Smooth muscle cell (in vitro differentiated cells): ENCODE results near the gene SLC4A5. TPM values are rescaled to one million over a fixed set of nuclear protein-coding genes. Genes with fewer than 3 reads are reported as not detected.

Experiments used
- DNase-seq: peaks from one replicate; lab custom pipeline; 2025; ENCODE audit not compliant: unreplicated experiment; lab: John Stamatoyannopoulos, UW
- H2AFZ ChIP-seq: fragments of 200-600 bp; sonication (generic); 2 replicates; pipeline ENCODE4 v1.6.0; 2016; ENCODE audit warnings: antibody characterized with exemption, low read depth, mild to moderate bottlenecking
- H3F3A ChIP-seq: fragments of 200-600 bp; sonication (generic); 2 replicates; pipeline ENCODE4 v1.6.0; 2017; ENCODE audit warnings: antibody characterized with exemption, low read depth
- H3K27ac ChIP-seq: fragments of 200-600 bp; sonication (generic); 2 replicates; pipeline ENCODE4 v1.5.1; 2016; ENCODE audit warnings: low read depth, mild to moderate bottlenecking
- H3K27me3 ChIP-seq: fragments of 200-600 bp; sonication (generic); 2 replicates; pipeline ENCODE4 v1.6.1; 2016; ENCODE audit warnings: low read depth, mild to moderate bottlenecking
- H3K36me3 ChIP-seq: fragments of 200-600 bp; sonication (generic); 2 replicates; pipeline ENCODE4 v1.5.1; 2016; ENCODE audit warnings: low read depth
- H3K4me1 ChIP-seq: fragments of 200-600 bp; sonication (generic); 2 replicates; pipeline ENCODE4 v1.5.1; 2016; ENCODE audit warnings: low read depth
- H3K4me2 ChIP-seq: fragments of 200-600 bp; sonication (generic); 2 replicates; pipeline ENCODE4 v1.6.0; 2016; ENCODE audit warnings: mild to moderate bottlenecking
- H3K4me3 ChIP-seq: fragments of 200-600 bp; sonication (generic); 2 replicates; pipeline ENCODE4 v1.5.1; 2016; ENCODE audit warnings: mild to moderate bottlenecking
- H3K79me2 ChIP-seq: fragments of 200-600 bp; sonication (generic); 2 replicates; pipeline ENCODE4 v1.6.0; 2016; ENCODE audit warnings: low read depth, mild to moderate bottlenecking
- H3K9ac ChIP-seq: fragments of 200-600 bp; sonication (generic); 2 replicates; pipeline ENCODE4 v1.6.0; 2016; ENCODE audit warnings: low read depth
- H3K9me3 ChIP-seq: fragments of 200-600 bp; sonication (generic); replicated peaks from 2 replicates; pipeline ENCODE4 v1.5.1; 2016; ENCODE audit warnings: low read depth
- H4K20me1 ChIP-seq: fragments of 200-600 bp; sonication (generic); 2 replicates; pipeline ENCODE4 v1.6.0; 2016; ENCODE audit warnings: low read depth
- WGBS: methylation state at CpG from one replicate; pipeline ENCODE4 v1.1.7; 2016; ENCODE audit warnings: low lambda C conversion rate; 5-methylcytosine and 5-hydroxymethylcytosine counted together
- polyA plus RNA-seq: library from polyadenylated mRNA; unstranded; fragments of >200 nt; fragmentation: Nextera tagmentation; extraction: Ambion mirVana; gene quantifications from 2 replicates; pipeline ENCODE4 v1.2.1, GENCODE V29; 2016
- total RNA-seq: library from RNA; depleted of rRNA; stranded (reverse); fragments of >200 nt; gene quantifications from 2 replicates; pipeline ENCODE4 v1.2.3, GENCODE V29; 2014
- TF ChIP-seq, protein P1 (sequence below): fragments of 200-600 bp; sonication (generic); IDR thresholded peaks from 2 replicates; pipeline ENCODE4 v1.5.1; 2017; ENCODE audit warnings: borderline replicate concordance, mild to moderate bottlenecking, antibody characterized with exemption; ENCODE audit not compliant: insufficient read depth, poor library complexity, severe bottlenecking

Gene SLC4A5
- total and polyA plus RNA-seq, 2 experiments from 2014 or later, result 0.46 to 0.99 TPM

- Histone ChIP-seq H4K20me1 (no peaks in the 10 kb centered on the region), H3K79me2 (no peaks in the 10 kb centered on the region), H3K4me3 (no peak overlapping the region), H3F3A (no peaks in the 10 kb centered on the region), H3K36me3 (no peaks in the 10 kb centered on the region), H3K4me2 (no peak overlapping the region), H3K9me3 (no peaks in the 10 kb centered on the region), H2AFZ (no peak overlapping the region), H3K27me3 (no peaks in the 10 kb centered on the region), H3K4me1 (no peaks in the 10 kb centered on the region), H3K9ac (no peak overlapping the region), H3K27ac (no peak overlapping the region)
- no peak for DNase-seq
- TF ChIP-seq, protein P1, sequence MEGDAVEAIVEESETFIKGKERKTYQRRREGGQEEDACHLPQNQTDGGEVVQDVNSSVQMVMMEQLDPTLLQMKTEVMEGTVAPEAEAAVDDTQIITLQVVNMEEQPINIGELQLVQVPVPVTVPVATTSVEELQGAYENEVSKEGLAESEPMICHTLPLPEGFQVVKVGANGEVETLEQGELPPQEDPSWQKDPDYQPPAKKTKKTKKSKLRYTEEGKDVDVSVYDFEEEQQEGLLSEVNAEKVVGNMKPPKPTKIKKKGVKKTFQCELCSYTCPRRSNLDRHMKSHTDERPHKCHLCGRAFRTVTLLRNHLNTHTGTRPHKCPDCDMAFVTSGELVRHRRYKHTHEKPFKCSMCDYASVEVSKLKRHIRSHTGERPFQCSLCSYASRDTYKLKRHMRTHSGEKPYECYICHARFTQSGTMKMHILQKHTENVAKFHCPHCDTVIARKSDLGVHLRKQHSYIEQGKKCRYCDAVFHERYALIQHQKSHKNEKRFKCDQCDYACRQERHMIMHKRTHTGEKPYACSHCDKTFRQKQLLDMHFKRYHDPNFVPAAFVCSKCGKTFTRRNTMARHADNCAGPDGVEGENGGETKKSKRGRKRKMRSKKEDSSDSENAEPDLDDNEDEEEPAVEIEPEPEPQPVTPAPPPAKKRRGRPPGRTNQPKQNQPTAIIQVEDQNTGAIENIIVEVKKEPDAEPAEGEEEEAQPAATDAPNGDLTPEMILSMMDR, result no peak
Observed at GRCh38 chr2:74312913-74313312, 30.3 kb downstream of the SLC4A5 start.

DNA sequence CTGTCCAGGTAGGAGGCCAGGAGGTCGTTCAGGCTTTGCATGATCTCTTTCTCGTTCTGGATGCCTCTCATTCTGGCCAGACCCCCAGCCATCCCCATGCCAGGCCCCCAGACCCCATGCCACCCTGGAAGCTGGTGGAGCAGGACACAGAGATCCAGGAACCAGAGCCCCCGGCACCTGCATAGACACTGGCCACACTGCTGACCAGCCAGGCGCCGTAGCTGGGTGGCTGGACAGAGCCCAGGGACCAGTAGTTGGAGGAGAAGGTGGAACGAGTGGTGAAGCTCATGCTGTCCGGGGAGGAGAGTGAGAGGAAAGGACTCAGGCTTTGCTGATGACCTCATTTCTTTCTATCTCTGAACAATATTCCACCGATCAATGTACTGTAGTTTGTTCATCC, 35.5 kb downstream of the SLC4A5 start:
- DNase-seq, result no peak
- Histone ChIP-seq H3K36me3 (no peaks in the 10 kb centered on the region), H4K20me1 (no peaks in the 10 kb centered on the region), H3K79me2 (no peaks in the 10 kb centered on the region), H3F3A (no peaks in the 10 kb centered on the region), H3K27me3 (no peaks in the 10 kb centered on the region), H3K9ac (no peak overlapping the region), H2AFZ (no peak overlapping the region), H3K9me3 (no peaks in the 10 kb centered on the region), H3K4me1 (no peaks in the 10 kb centered on the region), H3K27ac (no peak overlapping the region), H3K4me3 (no peak overlapping the region), H3K4me2 (no peak overlapping the region)
- TF ChIP-seq, protein P1, result no peak
- WGBS, result 88% methylated on average over 8 of the region's 8 CpGs

DNA sequence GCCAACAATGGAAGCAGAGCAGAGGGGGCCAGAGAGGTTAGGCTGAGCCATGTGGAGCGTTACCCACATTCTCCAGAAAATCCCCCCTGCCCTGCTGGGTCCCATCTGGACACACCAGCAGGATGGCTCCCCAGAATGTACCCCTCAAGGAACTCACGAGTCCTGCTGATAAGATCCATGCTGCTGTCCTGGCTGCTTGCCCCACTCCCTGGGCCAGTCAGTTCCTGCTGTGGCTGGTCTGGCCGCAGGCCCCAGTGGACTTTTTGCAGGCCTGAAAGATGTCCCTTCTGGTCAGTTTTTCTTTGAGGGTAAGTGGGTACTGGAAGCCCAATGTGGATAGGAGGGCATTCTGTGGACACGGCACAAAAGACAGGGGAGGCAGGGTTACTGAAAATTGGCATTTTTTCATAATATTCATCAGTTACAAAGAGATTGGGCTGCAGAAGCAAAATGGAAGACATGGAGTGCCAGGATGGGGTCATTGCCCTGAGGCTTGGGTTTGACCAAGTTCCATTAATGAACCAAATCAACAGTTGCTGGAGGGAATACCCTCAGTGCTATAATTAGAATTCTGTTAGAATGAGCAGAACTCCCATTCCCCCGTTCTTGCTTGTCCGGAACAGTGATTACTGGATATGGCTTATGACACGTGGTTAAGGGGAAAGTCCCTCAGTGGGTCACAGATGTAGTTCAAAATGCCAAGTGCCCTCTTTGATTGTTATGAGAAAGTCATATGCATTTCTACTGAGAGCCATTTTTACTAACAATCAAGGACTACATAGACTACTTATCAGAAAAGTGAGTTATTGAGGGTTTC, 38.7 kb downstream of the SLC4A5 start:
- TF ChIP-seq, protein P1, result no peak
- Histone ChIP-seq H3F3A (no peaks in the 10 kb centered on the region), H3K27ac (no peak overlapping the region), H3K4me1 (no peaks in the 10 kb centered on the region), H3K9me3 (peaks cover under 1% of the 10 kb centered on the region), H3K27me3 (no peaks in the 10 kb centered on the region), H4K20me1 (no peaks in the 10 kb centered on the region), H2AFZ (no peak overlapping the region), H3K36me3 (no peaks in the 10 kb centered on the region), H3K9ac (no peak overlapping the region), H3K4me2 (no peak overlapping the region), H3K4me3 (no peak overlapping the region), H3K79me2 (no peaks in the 10 kb centered on the region)
- DNase-seq, result no peak
- 89% methylated on average over 7 of the region's 7 CpGs for WGBS

GRCh38 chr2:74302865-74303264, 40.4 kb downstream of the SLC4A5 start:
- H2AFZ ChIP-seq, result no peak overlapping the region
- H3K4me3 ChIP-seq, result no peak overlapping the region
- H3K9me3 ChIP-seq, result peaks cover 4% of the 10 kb centered on the region
- no peaks in the 10 kb centered on the region for H3K4me1 ChIP-seq
- H3K9ac ChIP-seq, result no peak overlapping the region
- no peaks in the 10 kb centered on the region for H3F3A ChIP-seq
- H3K27ac ChIP-seq, result no peak overlapping the region
- no peak overlapping the region for H3K4me2 ChIP-seq
- H3K36me3 ChIP-seq, result no peaks in the 10 kb centered on the region
- no peaks in the 10 kb centered on the region for H4K20me1 ChIP-seq
- H3K79me2 ChIP-seq, result no peaks in the 10 kb centered on the region
- no peaks in the 10 kb centered on the region for H3K27me3 ChIP-seq
- no peak for DNase-seq
- TF ChIP-seq, protein P1, result no peak
- WGBS, result 98% methylated on average over 2 of the region's 2 CpGs
